ENCODE results near the gene ASPN. TPM values are rescaled to one million over a fixed set of nuclear protein-coding genes. Genes with fewer than 3 reads are reported as not detected.

The ASPN gene
- total RNA-seq, 1 experiment from 2014 or later = 0.26 TPM

DNA sequence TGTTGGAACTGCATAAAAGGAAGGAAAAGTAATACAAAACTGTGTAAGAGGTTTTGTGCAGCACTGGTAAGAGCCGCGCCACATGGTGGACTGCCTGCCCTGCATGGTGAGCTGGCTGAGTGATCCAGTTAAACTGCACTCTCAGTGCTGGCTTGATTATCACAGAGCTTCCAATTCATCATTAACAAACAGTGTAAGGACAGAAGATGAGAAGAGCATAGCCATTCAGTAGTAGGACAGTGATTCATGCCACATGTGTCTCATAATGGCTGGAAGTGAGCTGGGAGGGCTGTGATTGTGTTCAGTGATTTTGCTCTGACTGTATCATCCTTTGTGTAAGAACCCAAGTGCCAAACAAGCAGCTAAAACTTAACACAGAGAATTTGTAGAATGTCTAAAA lies 14.1 kb downstream of the ASPN start:
- no TSS peak for BruUV-seq (replicated peaks)
- Histone ChIP-seq H3K27ac (ENCODE audit: low read depth, low read length, poor library complexity, severe bottlenecking) (no peak overlapping the region), H3K4me3 (ENCODE audit: low read depth, low read length, poor library complexity, severe bottlenecking) (no peak overlapping the region), H3K9me3 (ENCODE audit: low read depth, low read length, poor library complexity, severe bottlenecking) (no peaks in the 10 kb centered on the region), H3K36me3 (ENCODE audit: insufficient read depth, low read length, poor library complexity, severe bottlenecking) (no peaks in the 10 kb centered on the region), H3K4me1 (ENCODE audit: insufficient read depth, low read length, poor library complexity, severe bottlenecking) (no peaks in the 10 kb centered on the region), H3K27me3 (replicated peaks; ENCODE audit: insufficient read depth, low read depth, low read length, poor library complexity) (no peaks in the 10 kb centered on the region)
- DNase-seq (ENCODE audit: low spot score) = no peak
- ChIA-PET POLR2A (ENCODE audit: low non-redundant PET) (no interaction called here), CTCF (no interaction called here)
- intact Hi-C loops (cut with micrococcal nuclease; ENCODE audit: unreplicated experiment) = no loop called here
- TF ChIP-seq EZH2 (IDR thresholded peaks at IDR 0.05; ENCODE audit: borderline replicate concordance, low read depth, low read length, poor library complexity, severe bottlenecking) = no peak
- TF ChIP-seq, protein P1, sequence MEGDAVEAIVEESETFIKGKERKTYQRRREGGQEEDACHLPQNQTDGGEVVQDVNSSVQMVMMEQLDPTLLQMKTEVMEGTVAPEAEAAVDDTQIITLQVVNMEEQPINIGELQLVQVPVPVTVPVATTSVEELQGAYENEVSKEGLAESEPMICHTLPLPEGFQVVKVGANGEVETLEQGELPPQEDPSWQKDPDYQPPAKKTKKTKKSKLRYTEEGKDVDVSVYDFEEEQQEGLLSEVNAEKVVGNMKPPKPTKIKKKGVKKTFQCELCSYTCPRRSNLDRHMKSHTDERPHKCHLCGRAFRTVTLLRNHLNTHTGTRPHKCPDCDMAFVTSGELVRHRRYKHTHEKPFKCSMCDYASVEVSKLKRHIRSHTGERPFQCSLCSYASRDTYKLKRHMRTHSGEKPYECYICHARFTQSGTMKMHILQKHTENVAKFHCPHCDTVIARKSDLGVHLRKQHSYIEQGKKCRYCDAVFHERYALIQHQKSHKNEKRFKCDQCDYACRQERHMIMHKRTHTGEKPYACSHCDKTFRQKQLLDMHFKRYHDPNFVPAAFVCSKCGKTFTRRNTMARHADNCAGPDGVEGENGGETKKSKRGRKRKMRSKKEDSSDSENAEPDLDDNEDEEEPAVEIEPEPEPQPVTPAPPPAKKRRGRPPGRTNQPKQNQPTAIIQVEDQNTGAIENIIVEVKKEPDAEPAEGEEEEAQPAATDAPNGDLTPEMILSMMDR (conservative IDR thresholded peaks at IDR 0.05; ENCODE audit: low read depth, low read length) = no peak

DNA sequence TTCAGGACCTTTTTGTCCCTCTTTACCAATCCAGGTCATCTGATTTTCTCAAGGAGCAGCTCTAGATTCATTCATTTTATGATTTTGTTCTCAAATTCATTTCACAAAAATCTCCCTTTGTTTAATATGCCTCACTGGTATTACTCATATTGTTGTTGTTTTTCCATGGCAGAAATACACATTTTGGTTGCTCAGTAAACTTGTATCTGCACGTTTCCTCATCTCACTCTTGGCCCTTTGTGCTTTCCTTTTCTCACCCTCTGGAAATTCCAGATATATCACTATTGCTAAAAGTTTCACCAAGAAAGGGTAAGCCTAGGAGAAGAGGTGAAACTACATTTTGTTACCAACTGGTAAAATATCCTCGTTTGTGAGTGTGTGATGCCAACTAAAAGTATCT lies 14.8 kb downstream of the ASPN start:
- H3K36me3 ChIP-seq (ENCODE audit: insufficient read depth, low read length, poor library complexity, severe bottlenecking) = no peaks in the 10 kb centered on the region
- no peaks in the 10 kb centered on the region for H3K9me3 ChIP-seq (ENCODE audit: low read depth, low read length, poor library complexity, severe bottlenecking)
- ChIA-PET CTCF (no interaction called here), POLR2A (ENCODE audit: low non-redundant PET) (no interaction called here)
- no peak for TF ChIP-seq EZH2 (IDR thresholded peaks at IDR 0.05; ENCODE audit: borderline replicate concordance, low read depth, low read length, poor library complexity, severe bottlenecking)
- TF ChIP-seq, protein P1 (conservative IDR thresholded peaks at IDR 0.05; ENCODE audit: low read depth, low read length) = no peak
- no peaks in the 10 kb centered on the region for H3K4me1 ChIP-seq (ENCODE audit: insufficient read depth, low read length, poor library complexity, severe bottlenecking)
- BruUV-seq (replicated peaks) = no TSS peak
- DNase-seq (ENCODE audit: low spot score) = no peak
- H3K27ac ChIP-seq (ENCODE audit: low read depth, low read length, poor library complexity, severe bottlenecking) = no peak overlapping the region
- intact Hi-C loops (cut with micrococcal nuclease; ENCODE audit: unreplicated experiment) = no loop called here
- H3K4me3 ChIP-seq (ENCODE audit: low read depth, low read length, poor library complexity, severe bottlenecking) = no peak overlapping the region
- no peaks in the 10 kb centered on the region for H3K27me3 ChIP-seq (replicated peaks; ENCODE audit: insufficient read depth, low read depth, low read length, poor library complexity)

DNA sequence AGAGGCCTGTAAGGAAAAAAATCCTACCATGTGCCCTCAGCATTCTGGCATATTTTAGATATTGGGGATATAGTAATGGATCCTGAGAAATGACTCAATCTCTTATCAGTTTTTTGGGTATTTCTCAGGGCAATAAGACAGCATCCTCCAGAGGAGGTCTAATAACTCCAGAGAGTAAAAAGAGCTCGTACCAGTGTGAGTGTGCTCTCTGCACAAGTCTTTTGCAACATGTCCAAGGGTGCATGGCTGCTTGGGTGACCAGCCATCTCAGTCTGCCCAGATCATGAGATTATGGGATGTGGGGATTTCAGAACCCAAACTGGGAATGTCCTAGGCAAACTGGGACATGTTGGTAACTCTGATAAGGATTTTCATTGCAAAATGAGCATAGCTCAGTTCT lies 15.3 kb downstream of the ASPN start:
- no peak for TF ChIP-seq EZH2 (IDR thresholded peaks at IDR 0.05; ENCODE audit: borderline replicate concordance, low read depth, low read length, poor library complexity, severe bottlenecking)
- Histone ChIP-seq H3K27me3 (replicated peaks; ENCODE audit: insufficient read depth, low read depth, low read length, poor library complexity) (no peaks in the 10 kb centered on the region), H3K27ac (ENCODE audit: low read depth, low read length, poor library complexity, severe bottlenecking) (no peak overlapping the region), H3K4me1 (ENCODE audit: insufficient read depth, low read length, poor library complexity, severe bottlenecking) (no peaks in the 10 kb centered on the region), H3K36me3 (ENCODE audit: insufficient read depth, low read length, poor library complexity, severe bottlenecking) (no peaks in the 10 kb centered on the region), H3K9me3 (ENCODE audit: low read depth, low read length, poor library complexity, severe bottlenecking) (no peaks in the 10 kb centered on the region), H3K4me3 (ENCODE audit: low read depth, low read length, poor library complexity, severe bottlenecking) (no peak overlapping the region)
- no TSS peak for BruUV-seq (replicated peaks)
- POLR2A ChIA-PET (ENCODE audit: low non-redundant PET) = no interaction called here
- CTCF ChIA-PET = no interaction called here
- DNase-seq (ENCODE audit: low spot score) = no peak
- intact Hi-C loops (cut with micrococcal nuclease; ENCODE audit: unreplicated experiment) = no loop called here

- no peak for DNase-seq (ENCODE audit: low spot score)
- ChIA-PET POLR2A (ENCODE audit: low non-redundant PET) (no interaction called here), CTCF (no interaction called here)
- BruUV-seq (replicated peaks) = no TSS peak
- H3K27me3 ChIP-seq (replicated peaks; ENCODE audit: insufficient read depth, low read depth, low read length, poor library complexity) = no peaks in the 10 kb centered on the region
- H3K36me3 ChIP-seq (ENCODE audit: insufficient read depth, low read length, poor library complexity, severe bottlenecking) = no peaks in the 10 kb centered on the region
- H3K27ac ChIP-seq (ENCODE audit: low read depth, low read length, poor library complexity, severe bottlenecking) = no peak overlapping the region
- H3K9me3 ChIP-seq (ENCODE audit: low read depth, low read length, poor library complexity, severe bottlenecking) = no peaks in the 10 kb centered on the region
- H3K4me1 ChIP-seq (ENCODE audit: insufficient read depth, low read length, poor library complexity, severe bottlenecking) = no peaks in the 10 kb centered on the region
- TF ChIP-seq EZH2 (IDR thresholded peaks at IDR 0.05; ENCODE audit: borderline replicate concordance, low read depth, low read length, poor library complexity, severe bottlenecking) = no peak
- TF ChIP-seq, protein P1 (conservative IDR thresholded peaks at IDR 0.05; ENCODE audit: low read depth, low read length) = no peak
- intact Hi-C loops (cut with micrococcal nuclease; ENCODE audit: unreplicated experiment) = no loop called here
- H3K4me3 ChIP-seq (ENCODE audit: low read depth, low read length, poor library complexity, severe bottlenecking) = no peak overlapping the region
Measured at GRCh38 chr9:92463984-92464383, 18.3 kb downstream of the ASPN start.

Measured in A673 (cell line).